NT2/D1 (cell line): Measurements from ENCODE around the gene EML6.

Experiments used
- SUZ12 ChIP-seq: IDR thresholded peaks from 2 replicates; pipeline ENCODE4 v1.6.1; 2011; ENCODE audit not compliant: insufficient read length, insufficient read depth; ENCODE audit errors: extremely low read depth
- YY1 ChIP-seq: IDR thresholded peaks from 2 replicates; pipeline ENCODE4 v1.6.1; 2011; ENCODE audit not compliant: insufficient read length, insufficient read depth
- ZNF274 ChIP-seq: IDR thresholded peaks from 2 replicates; pipeline ENCODE4 v1.6.1; 2011; ENCODE audit warnings: mild to moderate bottlenecking, low read depth, low read length

DNA sequence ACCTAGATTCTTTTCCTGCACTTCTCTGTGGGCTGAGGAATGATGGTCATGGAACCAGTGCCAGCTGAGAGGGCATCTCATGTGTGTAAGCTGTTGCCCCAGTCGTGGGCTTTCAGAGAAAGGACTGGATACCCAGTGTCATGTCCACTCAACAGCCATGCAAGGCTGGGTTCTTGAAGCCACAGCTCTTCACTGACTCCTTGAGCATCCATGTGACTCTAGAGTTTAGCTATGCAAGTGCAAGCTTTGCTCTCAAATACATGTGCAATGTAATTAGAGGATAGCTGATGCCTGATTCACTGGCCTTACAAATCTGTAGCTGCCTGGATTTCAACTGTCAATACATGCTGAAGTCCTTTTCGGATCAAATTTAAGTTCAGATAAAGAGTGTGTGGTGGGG, 46.8 kb upstream of the EML6 start:
- TF ChIP-seq SUZ12 (no peak), YY1 (no peak), ZNF274 (no peak)
